H1 (cell line): ENCODE results near the gene TARS2. TPM values are rescaled to one million over a fixed set of nuclear protein-coding genes. Genes with fewer than 3 reads are reported as not detected.

Experiments
- CTCF ChIA-PET: fragments of 300-600 bp; sonication (Branson Sonifier 250); formaldehyde crosslinking; loops from one replicate; lab custom pipeline; 2021; ENCODE audit not compliant: partially characterized antibody; lab: Charles Lee
- POLR2A ChIA-PET: fragments of 300-600 bp; sonication (Branson Sonifier 250); formaldehyde crosslinking; loops from one replicate; lab custom pipeline; 2021; ENCODE audit warnings: inconsistent platforms; ENCODE audit not compliant: partially characterized antibody; lab: Charles Lee
- DNase-seq, 2 experiments: peaks; one replicate each; pipeline versions ENCODE4 v3.0.0 to v3.0.0-alpha.2; 2010 to 2022; ENCODE audit warnings: low spot score in 2 of 2, low read depth in 1 of 2, mixed read lengths in 1 of 2
- FAIRE-seq: peaks from 2 replicates; lab custom pipeline; 2011; peaks lifted over from hg19 to GRCh38; lab: Jason Lieb, UNC
- H2AFZ ChIP-seq: 2 replicates; pipeline ENCODE4 v1.8.1; 2012; ENCODE audit warnings: low read length, inconsistent platforms
- H2AK5ac ChIP-seq: 2 replicates; pipeline ENCODE4 v1.6.1; 2013; ENCODE audit warnings: low read depth, low read length
- H2BK120ac ChIP-seq: replicated peaks from 2 replicates; pipeline ENCODE3; 2013; ENCODE audit warnings: low read depth, low read length, inconsistent platforms
- H2BK12ac ChIP-seq: 2 replicates; pipeline ENCODE4 v1.6.1; 2013; ENCODE audit warnings: low read depth, low read length
- H2BK15ac ChIP-seq: 2 replicates; pipeline ENCODE4 v1.6.1; 2013; ENCODE audit warnings: low read length
- H2BK20ac ChIP-seq: 2 replicates; pipeline ENCODE4 v1.6.1; 2013; ENCODE audit warnings: low read length
- H2BK5ac ChIP-seq: 2 replicates; pipeline ENCODE4 v1.6.1; 2013; ENCODE audit warnings: low read depth, low read length
- H3K14ac ChIP-seq: 2 replicates; pipeline ENCODE4 v1.6.1; 2013; ENCODE audit warnings: inconsistent platforms; ENCODE audit not compliant: insufficient read length
- H3K18ac ChIP-seq: 2 replicates; pipeline ENCODE4 v1.6.1; 2013; ENCODE audit warnings: low read length; ENCODE audit errors: extremely low read depth
- H3K23ac ChIP-seq: 2 replicates; pipeline ENCODE4 v1.6.1; 2013; ENCODE audit warnings: inconsistent platforms; ENCODE audit not compliant: insufficient read length
- H3K23me2 ChIP-seq: 2 replicates; pipeline ENCODE4 v1.6.1; 2013; ENCODE audit warnings: low read depth, low read length
- H3K27ac ChIP-seq: 2 replicates; pipeline ENCODE4 v1.6.1; 2011; ENCODE audit warnings: low read depth, low read length, inconsistent platforms
- H3K27me3 ChIP-seq, 4 experiments: replicated peaks in 1 of 4; 1 replicate in 1 of 4; 2 replicates in 3 of 4; pipeline versions ENCODE4 v1.6.1 to v1.8.1; 2011 to 2013; ENCODE audit warnings: low read length in 3 of 4, mild to moderate bottlenecking in 3 of 4, inconsistent platforms in 2 of 4, mixed read lengths in 2 of 4, moderate library complexity in 1 of 4; ENCODE audit not compliant: control insufficient read depth in 3 of 4, insufficient read depth in 3 of 4; ENCODE audit errors: extremely low read depth in 1 of 4
- H3K36me3 ChIP-seq, 4 experiments: 2 replicates each; pipeline versions ENCODE4 v1.6.1 to v1.8.1; 2011 to 2013; ENCODE audit warnings: mild to moderate bottlenecking in 4 of 4, low read length in 3 of 4, moderate library complexity in 2 of 4, control low read depth in 1 of 4, inconsistent platforms in 1 of 4; ENCODE audit not compliant: insufficient read depth in 4 of 4, control insufficient read depth in 2 of 4
- H3K4ac ChIP-seq: replicated peaks from 2 replicates; pipeline ENCODE3; 2013; ENCODE audit warnings: low read length, low read depth, mixed read lengths, inconsistent platforms; ENCODE audit not compliant: insufficient read length
- H3K4me1 ChIP-seq, 4 experiments: replicated peaks in 1 of 4; 1 replicate in 1 of 4; 2 replicates in 3 of 4; pipeline versions ENCODE4 v1.6.1 to v1.8.1; 2011 to 2013; ENCODE audit warnings: low read length in 3 of 4, inconsistent platforms in 2 of 4, mixed read lengths in 1 of 4; ENCODE audit not compliant: insufficient read depth in 4 of 4, control insufficient read depth in 3 of 4
- H3K4me2 ChIP-seq, 2 experiments: 2 replicates each; pipeline versions ENCODE4 v1.6.1 to v1.8.1; 2011 to 2013; ENCODE audit warnings: low read depth in 2 of 2, low read length in 2 of 2, control low read depth in 1 of 2, inconsistent platforms in 1 of 2, mild to moderate bottlenecking in 1 of 2; ENCODE audit not compliant: insufficient read depth in 1 of 2
- H3K4me3 ChIP-seq, 4 experiments: fragments of 200-600, 300-600 bp in 1 of 4; sonication (generic), shearing (Covaris generic), sonication (Bioruptor Twin) in 1 of 4; 2 replicates each; pipeline versions ENCODE4 v1.5.1 to v1.8.1; 2011 to 2016; ENCODE audit warnings: low read length in 4 of 4, low read depth in 3 of 4, control low read depth in 2 of 4, inconsistent platforms in 2 of 4, mild to moderate bottlenecking in 2 of 4, mixed read lengths in 1 of 4, moderate library complexity in 1 of 4; ENCODE audit not compliant: insufficient read depth in 2 of 4; ENCODE audit errors: extremely low read depth in 1 of 4
- H3K56ac ChIP-seq: replicated peaks from 2 replicates; pipeline ENCODE3; 2013; ENCODE audit warnings: low read depth, mild to moderate bottlenecking, mixed read lengths, low read length, inconsistent platforms; ENCODE audit not compliant: insufficient read length
- H3K79me1 ChIP-seq: 2 replicates; pipeline ENCODE4 v1.6.1; 2013; ENCODE audit warnings: low read depth, low read length, control low read depth
- H3K79me2 ChIP-seq, 2 experiments: 2 replicates each; pipeline versions ENCODE4 v1.6.1 to v1.8.1; 2012 to 2013; ENCODE audit warnings: low read length in 2 of 2, mild to moderate bottlenecking in 2 of 2, inconsistent platforms in 1 of 2; ENCODE audit not compliant: insufficient read depth in 2 of 2, control insufficient read depth in 1 of 2
- H3K9ac ChIP-seq, 4 experiments: replicated peaks in 1 of 4; 1 replicate in 1 of 4; 2 replicates in 3 of 4; pipeline versions ENCODE4 v1.6.1 to v1.8.1; 2011 to 2013; ENCODE audit warnings: low read depth in 3 of 4, low read length in 3 of 4, control low read depth in 2 of 4, mild to moderate bottlenecking in 2 of 4, moderate library complexity in 2 of 4, inconsistent platforms in 1 of 4; ENCODE audit errors: extremely low read depth in 1 of 4
- H3K9me3 ChIP-seq, 2 experiments: 2 replicates each; pipeline versions ENCODE4 v1.6.1 to v1.8.1; 2012 to 2013; ENCODE audit warnings: mild to moderate bottlenecking in 2 of 2, moderate library complexity in 2 of 2, control low read depth in 1 of 2, inconsistent platforms in 1 of 2, low read depth in 1 of 2, low read length in 1 of 2, mixed read lengths in 1 of 2; ENCODE audit not compliant: insufficient read depth in 2 of 2
- H4K20me1 ChIP-seq, 2 experiments: replicated peaks in 1 of 2; 2 replicates each; pipeline versions ENCODE3 to v1.8.1; 2011 to 2013; ENCODE audit warnings: inconsistent platforms in 2 of 2, low read length in 2 of 2, mild to moderate bottlenecking in 1 of 2; ENCODE audit not compliant: insufficient read depth in 2 of 2, control insufficient read depth in 1 of 2
- H4K5ac ChIP-seq: 2 replicates; pipeline ENCODE4 v1.6.1; 2013; ENCODE audit warnings: low read length, low read depth, mixed read lengths, inconsistent platforms; ENCODE audit not compliant: insufficient read length
- H4K8ac ChIP-seq: 2 replicates; pipeline ENCODE4 v1.8.0; 2013; ENCODE audit warnings: mild to moderate bottlenecking, moderate library complexity, low read length, inconsistent platforms; ENCODE audit not compliant: insufficient read depth; ENCODE audit errors: extremely low read depth
- H4K91ac ChIP-seq: replicated peaks from 2 replicates; pipeline ENCODE3; 2013; ENCODE audit warnings: low read length, mixed read lengths, inconsistent platforms; ENCODE audit not compliant: insufficient read length
- CEBPB ChIP-seq: IDR thresholded peaks from 2 replicates; pipeline ENCODE4 v1.6.1; 2012; ENCODE audit warnings: low read depth, low read length
- HDAC6 ChIP-seq: IDR thresholded peaks from one replicate; pipeline ENCODE4 v1.7.1; 2012; ENCODE audit warnings: low read depth, mild to moderate bottlenecking, inconsistent platforms, low read length, moderate library complexity
- JUND ChIP-seq: IDR thresholded peaks from 2 replicates; pipeline ENCODE4 v1.6.1; 2011; ENCODE audit warnings: mild to moderate bottlenecking, improper control_type of control experiment, low read length
- KDM4A ChIP-seq: IDR thresholded peaks from one replicate; pipeline ENCODE4 v1.7.1; 2012; ENCODE audit warnings: low read depth, mild to moderate bottlenecking, moderate library complexity, low read length, inconsistent platforms; ENCODE audit not compliant: severe bottlenecking
- NANOG ChIP-seq: IDR thresholded peaks from 2 replicates; pipeline ENCODE4 v1.6.1; 2011; ENCODE audit warnings: low read length, low read depth, mild to moderate bottlenecking, inconsistent platforms; ENCODE audit not compliant: insufficient read depth, poor library complexity, severe bottlenecking
- RBBP5 ChIP-seq: IDR thresholded peaks from 2 replicates; pipeline ENCODE4 v1.7.1; 2012; ENCODE audit warnings: low read depth, mild to moderate bottlenecking, inconsistent platforms, low read length, moderate library complexity, borderline replicate concordance
- RNF2 ChIP-seq: fragments of 200-900, 300-1000 bp; sonication (generic); IDR thresholded peaks from 2 replicates; pipeline ENCODE4 v1.7.1; 2016; ENCODE audit warnings: borderline replicate concordance, low read depth, mild to moderate bottlenecking, antibody characterized with exemption, low read length; ENCODE audit not compliant: poor library complexity, severe bottlenecking; ENCODE audit errors: missing control alignments
- SP4 ChIP-seq: IDR thresholded peaks from 2 replicates; pipeline ENCODE4 v1.6.1; 2012; ENCODE audit warnings: low read length, inconsistent platforms
- WGBS, 2 experiments: shearing (Covaris generic) in 1 of 2; methylation state at CpG; one replicate each; pipeline versions ENCODE4 v1.1.6 to v1.1.7; 2013 to 2015; ENCODE audit warnings: low lambda C conversion rate in 2 of 2, mixed read lengths in 2 of 2, inconsistent platforms in 1 of 2, low coverage in 1 of 2, missing lambda C conversion rate in 1 of 2; ENCODE audit not compliant: insufficient replicate concordance in 2 of 2, insufficient coverage in 1 of 2, insufficient read length in 1 of 2; ENCODE audit errors: extremely low coverage in 1 of 2, missing lambda C conversion rate in 1 of 2; 5-methylcytosine and 5-hydroxymethylcytosine counted together
- polyA plus RNA-seq, 7 experiments: library from polyadenylated mRNA; depleted of rRNA in 3 of 7; stranded (reverse) in 5 of 7; unstranded in 2 of 7; fragments of >200 nt in 5 of 7; fragments of 200-250 nt in 2 of 7; gene quantifications; 1 replicate in 5 of 7; 2 replicates in 1 of 7; 4 replicates in 1 of 7; pipeline versions ENCODE4 v1.2.1 to v1.2.3, GENCODE V29; 2011 to 2013; ENCODE audit warnings: missing spikeins in 2 of 7, mixed read lengths in 2 of 7
- total RNA-seq: library from RNA; stranded (reverse); fragmentation: NEBNext Ultra II Directional; extraction: Animal tissue kit (Norgen Biotek cat#: 25700); gene quantifications from 2 replicates; pipeline ENCODE4 v1.2.1, GENCODE V29; 2021

Gene TARS2
- total and polyA plus RNA-seq, 2 of the 8 experiments (the other 6 are each of a cell fraction or from before 2014, with no cell fraction given): 38.9 to 39.1 TPM

DNA sequence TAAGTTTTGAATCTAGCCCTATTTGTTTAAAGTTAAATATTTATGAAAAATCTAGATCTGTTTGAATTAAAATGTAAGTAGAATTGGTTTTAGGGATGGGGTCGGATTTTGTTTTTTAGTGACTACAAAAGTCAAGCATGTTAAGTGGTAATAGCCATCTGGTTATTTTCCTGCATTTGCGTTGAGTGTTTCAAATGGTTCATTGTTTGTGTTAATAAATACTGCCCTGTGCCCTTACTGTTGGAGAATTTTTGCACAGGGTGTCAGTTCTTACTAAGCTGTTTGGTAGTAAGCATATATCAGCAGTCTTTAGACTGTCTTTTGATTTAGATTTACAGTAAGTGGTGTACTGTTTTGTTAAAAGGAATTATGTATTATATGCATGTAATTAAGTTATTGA lies 46.1 kb upstream of the TARS2 start:
- Histone ChIP-seq H3K23ac (no peak overlapping the region), H4K20me1 (no peaks in the 10 kb centered on the region), H4K5ac (no peak overlapping the region), H3K4ac (no peak overlapping the region), H3K79me1 (no peaks in the 10 kb centered on the region), H3K18ac (no peak overlapping the region), H3K9ac (no peak overlapping the region), H4K91ac (no peak overlapping the region), H3K14ac (no peak overlapping the region), H3K4me3 (no peak overlapping the region), H4K8ac (no peak overlapping the region), H2BK20ac (no peak overlapping the region), H3K9me3 (no peaks in the 10 kb centered on the region), H2BK12ac (no peak overlapping the region), H2AFZ (no peak overlapping the region), H3K4me1 (no peaks in the 10 kb centered on the region), H2BK5ac (no peak overlapping the region), H2BK15ac (no peak overlapping the region), H3K79me2 (no peaks in the 10 kb centered on the region), H2AK5ac (no peak overlapping the region), H3K36me3 (peaks cover 1 to 38% (median 11%) of the 10 kb centered on the region in 4 experiments; a peak in 6 of 8 replicates), H3K4me2 (no peak overlapping the region), H3K27me3 (no peaks in the 10 kb centered on the region), H3K56ac (no peak overlapping the region), H3K23me2 (no peaks in the 10 kb centered on the region), H2BK120ac (no peak overlapping the region), H3K27ac (no peak overlapping the region)
- FAIRE-seq (no peak), DNase-seq (no peak)
- TF ChIP-seq SP4 (no peak), RBBP5 (no peak), HDAC6 (no peak), RNF2 (no peak), KDM4A (no peak), CEBPB (no peak), NANOG (no peak), JUND (no peak)
- POLR2A ChIA-PET: no interaction called here
- CTCF ChIA-PET: interaction anchor here (1.0 kb wide), 1 partner anchor 92 kb away, joined by 4 read pairs; no protein-coding TSS in a partner anchor
- WGBS, 2 experiments: 94 to 98% methylated on average over 1 to 2 of the region's 2 CpGs
